Tibial nerve (tissue), 4 donors: ENCODE results near the gene DISC1.
"Not testable (repeated sequence)": the region's sequence is repeated elsewhere in the genome, so short reads cannot be mapped to it uniquely, and the experiment has no call there.

ENCODE experiments used
- CTCF ChIP-seq, 5 experiments: fragments of 200-600 bp in 3 of 5; fragments of 450-650 bp in 2 of 5; sonication (generic) in 3 of 5; IDR thresholded peaks; one replicate each; pipeline ENCODE4 v1.5.1; 2016 to 2019; ENCODE audit warnings: antibody characterized with exemption in 5 of 5, mild to moderate bottlenecking in 3 of 5, moderate library complexity in 2 of 5
- EP300 ChIP-seq, 2 donors: sonication (generic); formaldehyde crosslinking; IDR thresholded peaks; one replicate each; pipeline ENCODE4 v1.6.1; 2017; ENCODE audit warnings: antibody characterized with exemption in 2 of 2, mild to moderate bottlenecking in 1 of 2

- TF ChIP-seq EP300, CTCF (IDR thresholded peaks at IDR 0.05): not testable (repeated sequence)
Measured at GRCh38 chr1:231948102-231948501, 321.5 kb downstream of the DISC1 start.
